IgD-negative memory B cell (primary cell): ENCODE measurements around the gene TOX3. TPM values are rescaled to one million over a fixed set of nuclear protein-coding genes. Genes with fewer than 3 reads are reported as not detected.

Experiments used
- H3K27ac Mint-ChIP-seq, 3 donors: one replicate each; pipeline ENCODE4 v1.8.0; 2020 to 2022; ENCODE audit warnings: mild to moderate bottlenecking in 3 of 3, mixed read lengths in 3 of 3, moderate library complexity in 1 of 3
- H3K27me3 Mint-ChIP-seq: one replicate; pipeline ENCODE4 v1.8.0; 2021; ENCODE audit warnings: mixed read lengths
- H3K36me3 Mint-ChIP-seq: one replicate; pipeline ENCODE4 v1.8.0; 2020; ENCODE audit warnings: mild to moderate bottlenecking, mixed read lengths
- H3K4me1 Mint-ChIP-seq, 3 donors: one replicate each; pipeline ENCODE4 v1.8.0; 2020 to 2022; ENCODE audit warnings: mixed read lengths in 3 of 3, mild to moderate bottlenecking in 1 of 3
- H3K4me3 Mint-ChIP-seq, 4 donors: one replicate each; pipeline ENCODE4 v1.8.0; 2020 to 2022; ENCODE audit warnings: mild to moderate bottlenecking in 4 of 4, mixed read lengths in 4 of 4, moderate library complexity in 3 of 4
- H3K9me3 Mint-ChIP-seq, 3 donors: one replicate each; pipeline ENCODE4 v1.8.0; 2020 to 2021; ENCODE audit warnings: mixed read lengths in 3 of 3, mild to moderate bottlenecking in 1 of 3
- polyA plus RNA-seq: library from polyadenylated mRNA; unstranded; fragments of 300-500 nt; fragmentation: Illumina TruSeq; gene quantifications from one replicate; pipeline ENCODE4 v1.2.3, GENCODE V29; 2021

Gene TOX3
- polyA plus RNA-seq, 1 donor from 2014 or later = not detected

GRCh38 chr16:52553322-52553721 lies 6.4 kb upstream of the TOX3 start:
- peaks cover 0 to 1% (median 0%) of the 10 kb centered on the region in 3 donors for H3K4me1 Mint-ChIP-seq
- peaks cover 9% of the 10 kb centered on the region for H3K27me3 Mint-ChIP-seq
- no peak overlapping the region for H3K4me3 Mint-ChIP-seq

DNA sequence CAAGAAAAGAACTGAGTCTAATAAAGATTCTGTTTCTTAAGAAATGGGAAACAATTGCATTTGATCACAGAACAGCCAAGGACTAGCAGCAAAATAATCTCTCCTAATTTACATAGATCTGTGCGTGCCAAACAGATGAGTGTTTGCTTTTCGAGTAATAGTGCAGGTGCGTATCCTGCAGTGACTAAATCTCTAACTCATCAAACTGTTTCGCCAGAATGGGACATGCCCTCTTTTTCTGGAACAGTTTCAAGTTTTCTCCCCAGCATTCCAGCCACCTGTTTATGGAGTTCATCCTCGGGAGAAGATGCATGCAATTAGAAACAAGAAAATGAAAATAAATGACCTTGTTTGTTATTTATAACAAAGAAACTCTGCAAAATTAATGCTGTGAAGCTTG lies 5.7 kb upstream of the TOX3 start:
- Mint-ChIP-seq H3K4me1 (peaks cover 0 to 1% (median 1%) of the 10 kb centered on the region in 3 donors), H3K36me3 (peaks cover 2% of the 10 kb centered on the region), H3K4me3 (no peak overlapping the region), H3K9me3 (peaks cover 2 to 13% (median 9%) of the 10 kb centered on the region in 3 donors), H3K27me3 (peaks cover 16% of the 10 kb centered on the region), H3K27ac (no peak overlapping the region)

More at GRCh38 chr16:52553322-52553721, 6.4 kb upstream of the TOX3 start:
- Mint-ChIP-seq H3K27ac (no peak overlapping the region), H3K36me3 (peaks cover 2% of the 10 kb centered on the region), H3K9me3 (peaks cover 2 to 13% (median 8%) of the 10 kb centered on the region in 3 donors)

GRCh38 chr16:52549011-52549692 lies 2.2 kb upstream of the TOX3 start:
- Mint-ChIP-seq H3K36me3 (peaks cover 2% of the 10 kb centered on the region), H3K27me3 (peaks cover 30% of the 10 kb centered on the region), H3K4me1 (peaks cover 0 to 3% (median 2%) of the 10 kb centered on the region in 3 donors), H3K9me3 (peaks cover 2 to 8% (median 4%) of the 10 kb centered on the region in 3 donors), H3K4me3 (no peak overlapping the region), H3K27ac (no peak overlapping the region)

DNA sequence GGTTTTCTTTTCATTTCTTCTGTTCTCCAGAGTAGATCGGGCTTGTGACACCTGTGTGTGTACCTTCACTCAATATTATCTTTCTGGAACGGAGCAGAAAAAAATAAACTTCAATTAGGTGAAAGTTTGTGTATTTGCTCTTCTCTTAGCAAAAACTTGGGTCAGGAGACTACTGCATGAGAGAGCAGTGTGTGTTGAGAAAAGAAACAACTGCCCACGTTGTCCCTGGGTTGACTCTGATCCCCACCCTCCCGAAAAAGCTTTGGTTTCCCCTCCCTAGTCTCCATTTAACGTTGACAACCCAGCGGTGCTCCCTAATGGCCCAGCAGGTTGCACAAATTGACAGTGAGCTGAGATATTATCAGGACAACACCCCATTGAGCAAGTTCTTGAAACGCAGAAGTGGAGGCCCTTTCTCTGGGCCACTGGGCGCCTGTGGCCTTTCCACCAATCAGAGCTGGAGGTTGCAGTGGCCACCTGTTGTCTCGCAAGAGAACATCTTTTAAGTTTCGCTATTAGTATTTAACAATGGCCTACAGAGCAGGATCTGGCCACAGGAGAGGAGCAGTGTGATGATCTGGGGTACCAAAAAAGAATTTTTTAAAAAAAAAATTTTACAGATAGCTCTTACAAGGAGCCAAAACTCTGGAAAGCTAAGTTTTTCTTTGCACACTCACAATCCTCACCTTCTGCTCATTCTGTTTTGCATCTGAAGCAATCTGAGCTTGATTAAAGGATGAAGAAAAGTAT lies 1.5 kb upstream of the TOX3 start:
- Mint-ChIP-seq H3K4me1 (peaks cover 0 to 3% (median 2%) of the 10 kb centered on the region in 3 donors), H3K36me3 (peaks cover 2% of the 10 kb centered on the region), H3K9me3 (peaks cover 0 to 3% (median 2%) of the 10 kb centered on the region in 3 donors), H3K4me3 (peak overlapping the region in 1 of 4 donors; percentile 39), H3K27me3 (peaks cover 30% of the 10 kb centered on the region), H3K27ac (no peak overlapping the region)

- Mint-ChIP-seq H3K4me3 (peak overlapping the region in 2 of 4 donors; percentile 39 to 60), H3K36me3 (peaks cover 2% of the 10 kb centered on the region), H3K27ac (no peak overlapping the region), H3K4me1 (peaks cover 0 to 3% (median 2%) of the 10 kb centered on the region in 3 donors), H3K27me3 (peaks cover 30% of the 10 kb centered on the region), H3K9me3 (peaks cover 0 to 2% (median 2%) of the 10 kb centered on the region in 3 donors)
Observed at GRCh38 chr16:52547834-52548215, 882 bp upstream of the TOX3 start.

DNA sequence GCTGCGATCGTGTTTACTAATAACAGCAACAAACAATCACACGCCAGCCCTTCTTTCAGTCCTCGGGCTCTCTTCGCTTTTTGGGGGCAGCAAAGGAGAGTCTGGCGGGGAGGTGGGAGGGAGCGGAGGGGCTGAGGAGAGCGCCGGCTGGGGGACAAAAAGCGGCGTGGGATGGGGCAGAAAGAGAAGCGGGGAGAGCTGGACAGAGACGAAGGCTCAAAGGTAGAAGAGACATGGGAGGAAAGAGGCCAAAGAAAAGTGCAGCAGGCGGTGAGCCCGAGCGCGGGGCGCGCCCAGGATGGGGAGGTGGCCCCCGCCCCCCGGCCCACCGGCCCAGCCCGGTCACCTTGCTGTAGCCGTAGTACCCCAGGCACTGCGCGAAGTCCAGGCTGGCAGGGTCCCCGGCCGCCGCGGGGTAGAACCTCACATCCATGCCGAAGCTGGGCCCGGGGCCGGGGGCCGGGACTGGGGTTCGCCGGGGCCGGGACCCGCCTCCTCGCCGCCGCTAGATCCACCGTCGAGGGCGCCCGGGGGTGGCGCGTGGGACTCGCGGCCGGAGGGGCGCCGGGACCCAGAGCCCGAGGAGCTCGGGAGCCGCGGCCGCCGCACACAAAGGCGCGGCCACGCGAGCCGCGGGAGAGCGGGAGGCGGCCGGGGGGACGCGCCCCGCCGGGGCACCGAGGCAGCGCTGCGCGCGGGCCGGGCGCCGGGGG lies 496 bp downstream of the TOX3 start:
- Mint-ChIP-seq H3K4me3 (no peak overlapping the region), H3K9me3 (peaks cover 0 to 2% (median 2%) of the 10 kb centered on the region in 3 donors), H3K27me3 (peaks cover 30% of the 10 kb centered on the region), H3K4me1 (peaks cover 0 to 3% (median 2%) of the 10 kb centered on the region in 3 donors), H3K27ac (no peak overlapping the region), H3K36me3 (peaks cover 2% of the 10 kb centered on the region)

GRCh38 chr16:52545898-52546266 lies 1.1 kb downstream of the TOX3 start:
- peaks cover 0 to 2% (median 2%) of the 10 kb centered on the region in 3 donors for H3K9me3 Mint-ChIP-seq

DNA sequence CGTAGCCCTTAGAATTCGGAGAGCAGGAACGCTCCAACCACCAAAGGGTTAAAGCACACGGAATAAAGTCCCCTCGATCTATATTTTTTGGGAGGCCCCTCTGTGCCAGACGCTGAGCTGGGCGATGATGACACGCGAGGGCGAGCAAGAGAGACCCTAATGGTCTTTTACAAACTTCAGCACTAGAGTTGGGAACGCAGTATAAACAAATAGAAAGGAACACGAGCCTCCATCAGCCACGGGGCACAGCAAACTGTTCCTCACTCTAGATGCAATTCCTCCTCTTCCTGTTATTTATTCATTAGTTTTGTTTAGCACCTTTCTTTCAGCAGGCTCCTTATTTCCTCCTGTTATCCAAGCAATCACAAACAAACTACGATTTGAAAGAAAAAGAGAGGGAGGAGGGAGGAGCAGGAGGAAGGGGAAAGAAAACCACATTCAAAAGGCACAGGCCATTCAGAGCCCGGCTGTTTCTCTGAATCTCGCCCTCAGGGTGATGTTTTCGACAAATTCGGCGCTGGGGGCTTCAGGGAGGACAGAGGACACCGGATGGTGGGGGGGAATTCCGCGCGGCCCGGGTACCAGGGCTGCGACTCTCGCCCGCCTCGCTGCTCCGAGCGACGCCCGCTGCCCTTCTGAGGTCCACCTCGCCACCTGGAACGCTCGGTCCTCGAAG lies 1.6 kb downstream of the TOX3 start:
- H3K9me3 Mint-ChIP-seq = peaks cover 0 to 4% (median 2%) of the 10 kb centered on the region in 3 donors
- peaks cover 0 to 3% (median 2%) of the 10 kb centered on the region in 3 donors for H3K4me1 Mint-ChIP-seq
- no peak overlapping the region for H3K4me3 Mint-ChIP-seq
- peaks cover 2% of the 10 kb centered on the region for H3K36me3 Mint-ChIP-seq
- no peak overlapping the region for H3K27ac Mint-ChIP-seq
- H3K27me3 Mint-ChIP-seq = peaks cover 30% of the 10 kb centered on the region

More at GRCh38 chr16:52545898-52546266, 1.1 kb downstream of the TOX3 start:
- no peak overlapping the region for H3K4me3 Mint-ChIP-seq
- H3K4me1 Mint-ChIP-seq = peaks cover 0 to 3% (median 2%) of the 10 kb centered on the region in 3 donors
- H3K36me3 Mint-ChIP-seq = peaks cover 2% of the 10 kb centered on the region
- H3K27ac Mint-ChIP-seq = no peak overlapping the region
- peaks cover 30% of the 10 kb centered on the region for H3K27me3 Mint-ChIP-seq

DNA sequence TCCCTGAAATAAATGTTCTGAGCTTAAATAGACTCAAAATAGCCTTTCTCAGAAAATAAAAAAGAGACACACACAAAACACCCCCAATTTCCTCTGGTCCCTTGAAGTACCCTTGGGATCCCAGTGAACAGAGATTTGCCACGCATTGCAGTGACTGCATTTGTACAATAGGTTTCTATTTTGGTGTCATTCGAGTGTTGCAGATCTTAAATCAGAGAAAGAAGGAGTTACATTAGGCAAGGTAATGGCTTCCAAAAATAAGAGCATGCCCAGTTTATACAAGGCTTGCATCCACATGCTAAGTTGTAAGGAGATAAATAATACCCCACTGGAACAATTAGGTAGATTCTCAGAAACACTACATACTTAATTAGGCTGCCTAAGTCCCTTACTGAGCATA lies 2.2 kb downstream of the TOX3 start:
- no peak overlapping the region for H3K4me3 Mint-ChIP-seq
- H3K27me3 Mint-ChIP-seq = peaks cover 29% of the 10 kb centered on the region
- no peak overlapping the region for H3K27ac Mint-ChIP-seq

DNA sequence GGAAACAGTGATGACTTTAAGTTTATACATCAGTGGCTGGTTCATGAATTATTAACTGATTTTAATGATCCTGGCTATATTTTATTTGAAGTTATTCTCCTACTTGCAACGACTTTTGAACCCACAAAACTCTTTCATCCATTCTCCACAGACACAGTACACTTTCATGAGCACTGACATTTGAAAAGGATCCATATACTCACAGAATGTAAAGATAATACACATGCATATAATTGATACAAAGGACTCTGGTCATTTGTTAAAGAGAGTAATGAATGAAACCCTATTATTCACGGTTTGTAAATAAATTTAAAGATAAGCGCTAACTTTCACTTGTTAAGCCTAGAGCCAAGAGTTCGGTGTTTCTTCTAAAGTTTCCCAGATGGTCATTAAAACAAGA lies 3.3 kb downstream of the TOX3 start:
- Mint-ChIP-seq H3K27ac (no peak overlapping the region), H3K36me3 (no peaks in the 10 kb centered on the region), H3K9me3 (peaks cover 2 to 4% (median 4%) of the 10 kb centered on the region in 3 donors), H3K27me3 (peaks cover 24% of the 10 kb centered on the region), H3K4me3 (no peak overlapping the region), H3K4me1 (peaks cover 0 to 3% (median 2%) of the 10 kb centered on the region in 3 donors)

More for the DNA sequence above, 2.2 kb downstream of the TOX3 start:
- Mint-ChIP-seq H3K9me3 (peaks cover 2 to 4% (median 2%) of the 10 kb centered on the region in 3 donors), H3K4me1 (peaks cover 0 to 3% (median 2%) of the 10 kb centered on the region in 3 donors), H3K36me3 (peaks cover 2% of the 10 kb centered on the region)

DNA sequence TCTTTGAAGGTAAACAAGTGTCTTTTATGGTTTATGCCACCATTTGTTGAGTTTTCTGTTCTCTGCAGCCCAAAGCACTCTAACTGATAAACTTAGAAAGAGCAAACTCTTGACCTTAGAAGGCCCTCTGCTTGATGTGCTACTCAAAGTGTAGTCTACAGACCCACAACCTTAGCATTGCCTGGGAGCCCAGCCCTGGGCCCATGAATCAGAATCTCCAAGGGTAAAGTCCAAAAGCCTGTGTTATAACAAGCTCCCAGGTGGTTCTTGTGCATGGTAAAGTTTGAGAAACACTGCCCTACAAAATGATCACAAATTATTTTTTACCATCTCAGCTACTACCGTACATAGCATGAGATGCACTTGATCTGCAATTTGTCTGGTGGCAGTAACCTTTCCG lies 6.0 kb downstream of the TOX3 start:
- no peaks in the 10 kb centered on the region for H3K36me3 Mint-ChIP-seq
- no peak overlapping the region for H3K27ac Mint-ChIP-seq
- no peak overlapping the region for H3K4me3 Mint-ChIP-seq
- peaks cover 0 to 3% (median 0%) of the 10 kb centered on the region in 3 donors for H3K4me1 Mint-ChIP-seq
- H3K27me3 Mint-ChIP-seq = peaks cover 9% of the 10 kb centered on the region
- peaks cover 3 to 4% (median 3%) of the 10 kb centered on the region in 3 donors for H3K9me3 Mint-ChIP-seq

DNA sequence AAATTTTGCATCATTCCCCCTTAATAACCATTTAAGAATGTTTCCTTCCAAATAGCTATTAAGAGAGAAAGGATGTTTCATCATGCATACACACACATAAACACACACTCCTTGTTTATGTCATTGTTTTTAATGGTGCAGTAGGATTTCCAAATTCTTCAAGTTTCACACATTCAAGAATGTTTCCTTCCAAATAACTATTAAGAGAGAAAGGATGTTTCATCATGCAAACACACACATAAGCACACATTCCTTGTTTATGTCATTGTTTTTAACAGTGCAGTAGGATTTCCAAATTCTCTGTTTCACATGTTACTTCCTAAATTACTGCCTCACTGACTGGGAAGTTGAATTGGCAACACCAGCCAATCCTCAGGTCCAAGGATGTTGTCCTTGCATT lies 7.8 kb downstream of the TOX3 start:
- H3K9me3 Mint-ChIP-seq = peaks cover 2 to 4% (median 3%) of the 10 kb centered on the region in 3 donors
- H3K36me3 Mint-ChIP-seq = no peaks in the 10 kb centered on the region
- H3K27ac Mint-ChIP-seq = no peak overlapping the region

DNA sequence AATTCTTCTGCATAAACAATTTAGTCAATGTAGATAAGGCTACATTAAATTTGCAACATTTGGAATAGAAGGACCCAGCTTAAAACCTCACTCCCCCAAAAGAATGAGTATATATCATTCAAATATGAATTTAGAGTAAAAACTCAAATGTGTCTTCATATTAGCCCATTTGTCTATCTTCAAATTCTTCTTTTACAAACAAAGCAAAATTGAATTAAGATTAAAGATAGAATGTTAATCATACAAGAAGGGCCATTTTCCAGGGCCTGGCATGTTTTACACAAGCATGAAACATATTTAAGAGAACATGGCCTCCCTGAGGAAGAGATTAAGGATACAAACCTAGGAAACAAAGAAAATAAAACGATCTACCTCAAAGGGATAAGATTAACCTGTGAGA lies 8.4 kb downstream of the TOX3 start:
- Mint-ChIP-seq H3K4me1 (no peaks in the 10 kb centered on the region), H3K27ac (no peak overlapping the region), H3K27me3 (peaks cover 2% of the 10 kb centered on the region), H3K36me3 (no peaks in the 10 kb centered on the region), H3K9me3 (peaks cover 2 to 4% (median 3%) of the 10 kb centered on the region in 3 donors), H3K4me3 (no peak overlapping the region)

More for the DNA sequence above, 7.8 kb downstream of the TOX3 start:
- no peak overlapping the region for H3K4me3 Mint-ChIP-seq
- H3K27me3 Mint-ChIP-seq = peaks cover 2% of the 10 kb centered on the region
- H3K4me1 Mint-ChIP-seq = no peaks in the 10 kb centered on the region

DNA sequence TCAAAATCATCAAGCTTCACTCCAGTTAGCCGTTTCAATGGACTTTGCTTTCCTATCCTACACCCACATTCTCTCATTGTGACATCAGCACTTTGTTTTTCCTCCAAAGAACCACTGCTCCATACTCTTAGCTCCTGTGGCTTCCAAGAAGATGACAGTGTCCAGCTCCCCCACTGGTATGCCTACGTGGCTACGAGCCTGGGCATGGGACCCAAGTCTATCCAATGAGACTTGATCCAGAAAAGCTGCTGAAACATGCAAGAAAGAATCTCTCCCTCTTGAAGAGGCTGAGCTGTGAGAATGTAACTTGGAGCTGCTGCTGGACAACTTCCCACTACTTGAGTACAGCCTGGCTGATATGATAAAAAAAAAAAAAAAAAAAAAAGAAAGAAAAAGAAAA lies 9.4 kb downstream of the TOX3 start:
- no peaks in the 10 kb centered on the region for H3K36me3 Mint-ChIP-seq
- H3K27me3 Mint-ChIP-seq = peaks cover 2% of the 10 kb centered on the region
- no peak overlapping the region for H3K4me3 Mint-ChIP-seq
- H3K27ac Mint-ChIP-seq = no peak overlapping the region
- peaks cover 2 to 4% (median 3%) of the 10 kb centered on the region in 3 donors for H3K9me3 Mint-ChIP-seq
- H3K4me1 Mint-ChIP-seq = no peaks in the 10 kb centered on the region
